Measurements from ENCODE around the gene GBP3. TPM values are rescaled to one million over a fixed set of nuclear protein-coding genes. Genes with fewer than 3 reads are reported as not detected.

The GBP3 gene
- total and polyA plus RNA-seq, 2 experiments from 2014 or later = 0.13 TPM; not detected in 1

DNA sequence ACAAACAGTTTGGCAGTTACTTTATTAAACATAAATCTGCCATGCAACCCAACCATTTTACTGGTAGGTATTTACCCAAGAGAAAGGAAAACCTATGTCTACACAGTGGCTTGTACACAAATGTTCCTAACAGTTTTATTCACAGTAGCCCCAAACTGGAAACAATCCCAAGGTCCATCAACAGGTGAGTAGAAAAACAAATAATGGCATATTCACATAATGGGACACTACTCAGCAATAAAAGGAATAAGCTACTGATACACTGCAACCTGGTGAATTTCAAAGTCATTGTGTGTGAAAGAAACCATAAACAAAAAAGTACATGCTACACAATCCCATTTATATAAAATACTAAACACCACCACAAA lies 42.9 kb downstream of the GBP3 start (continued):
- TF ChIP-seq ZNF462 (CRISPR knock-in tag; IDR thresholded peaks at IDR 0.05) (no peak), POLR2AphosphoS5 (IDR thresholded peaks at IDR 0.05; ENCODE audit: low read depth) (no peak), JUNB (IDR thresholded peaks at IDR 0.05; ENCODE audit: unreplicated experiment) (no peak)

- Histone ChIP-seq H3K4me1 (ENCODE audit: insufficient read depth) (no peaks in the 10 kb centered on the region), H3K9me2 (ENCODE audit: insufficient read depth) (no peaks in the 10 kb centered on the region), H3K36me3 (ENCODE audit: insufficient read depth) (peaks cover 12% of the 10 kb centered on the region), H3K4me3 (no peak overlapping the region), H3K4me2 (no peak overlapping the region), H3F3A (replicated peaks; ENCODE audit: low read depth) (no peaks in the 10 kb centered on the region), H2AFZ (no peak overlapping the region), H3K79me2 (replicated peaks; ENCODE audit: insufficient read depth) (peaks cover 77% of the 10 kb centered on the region), H3K27me3 (ENCODE audit: insufficient read depth) (no peaks in the 10 kb centered on the region), H4K20me1 (replicated peaks; ENCODE audit: insufficient read depth) (peaks cover 32% of the 10 kb centered on the region), H3K27ac (ENCODE audit: low read depth) (peak overlapping the region; percentile 42; the same call in 1 of the 2 replicates)
- Mint-ChIP-seq H3K4me3 (no peak overlapping the region), H3K9me3 (peaks cover 5% of the 10 kb centered on the region; the same call in 2 of the 3 replicates), H3K36me3 (ENCODE audit: low read depth) (peaks cover 54% of the 10 kb centered on the region), H3K27me3 (ENCODE audit: insufficient read depth, low read depth, poor library complexity) (peaks cover 11% of the 10 kb centered on the region), H3K4me1 (peaks cover 4% of the 10 kb centered on the region; the same call in 2 of the 3 replicates), H3K27ac (no peak overlapping the region)
- ATAC-seq (no peak), DNase-seq (ENCODE audit: low spot score) (no peak)
- no peak for TF ChIP-seq NANOG (IDR thresholded peaks at IDR 0.05; ENCODE audit: borderline replicate concordance)
- TF ChIP-seq EZH2phosphoT487 (IDR thresholded peaks at IDR 0.05; ENCODE audit: unreplicated experiment) = no peak
- TF ChIP-seq POLR2AphosphoS5 (IDR thresholded peaks at IDR 0.05; ENCODE audit: low read depth) = no peak
- no peak for TF ChIP-seq ZNF114 (CRISPR knock-in tag; IDR thresholded peaks at IDR 0.05)
- no peak for TF ChIP-seq REST (IDR thresholded peaks at IDR 0.05; ENCODE audit: unreplicated experiment)
- no peak for TF ChIP-seq CREB1 (CRISPR knock-in tag; IDR thresholded peaks at IDR 0.05; ENCODE audit: low read depth)
These were observed 43.5 kb downstream of the GBP3 start for GRCh38 chr1:88979054-88979748.
